K562 (cell line): ENCODE results near the gene SEC61A2. TPM values are rescaled to one million over a fixed set of nuclear protein-coding genes. Genes with fewer than 3 reads are reported as not detected.

Experiments
- COPS2 ChIP-seq: fragments of 450-650 bp; conservative IDR thresholded peaks from 2 replicates; pipeline ENCODE4 v1.6.1; 2016; ENCODE audit warnings: mild to moderate bottlenecking, moderate library complexity
- ELF2 ChIP-seq: fragments of 250-450 bp; sonication (Bioruptor Pico); IDR thresholded peaks from 2 replicates; pipeline ENCODE4 v1.5.0; 2021; ENCODE audit warnings: mild to moderate bottlenecking
- FOS ChIP-seq: IDR thresholded peaks from 3 replicates; pipeline ENCODE4 v1.6.1; 2011; ENCODE audit not compliant: insufficient read length; ENCODE audit errors: extremely low read depth
- GATAD2A ChIP-seq: fragments of 450-650 bp; IDR thresholded peaks from 2 replicates; pipeline ENCODE4 v1.6.1; 2017
- JUND ChIP-seq, 2 experiments: IDR thresholded peaks; 2 replicates in 1 of 2; 3 replicates in 1 of 2; pipeline ENCODE4 v1.6.1; 2011; ENCODE audit warnings: borderline replicate concordance in 2 of 2, low read depth in 2 of 2, low read length in 2 of 2, improper control_type of control experiment in 1 of 2, missing biosample characterization in 1 of 2, missing genetic modification characterization in 1 of 2, missing genetic modification reagents in 1 of 2
- LCOR ChIP-seq: sonication (generic); formaldehyde crosslinking; IDR thresholded peaks from 2 replicates; pipeline ENCODE4 v1.8.0; 2022; ENCODE audit warnings: mild to moderate bottlenecking, missing genetic modification reagents
- LEF1 ChIP-seq: fragments of 450-650 bp; IDR thresholded peaks from 2 replicates; pipeline ENCODE4 v1.6.1; 2016; ENCODE audit warnings: mild to moderate bottlenecking
- POU5F1 ChIP-seq: fragments of 150-350 bp; IDR thresholded peaks from 2 replicates; pipeline ENCODE4 v1.6.1; 2014; ENCODE audit warnings: borderline replicate concordance, low read length, low read depth, mild to moderate bottlenecking; ENCODE audit not compliant: partially characterized antibody
- RAD51 ChIP-seq: fragments of 450-650 bp; IDR thresholded peaks from 2 replicates; pipeline ENCODE4 v1.7.1; 2016; ENCODE audit warnings: low read depth, mild to moderate bottlenecking, borderline replicate concordance
- RBM39 ChIP-seq: fragments of 200-400 bp; formaldehyde crosslinking; optimal IDR thresholded peaks from 2 replicates; pipeline ENCODE3; 2018; ENCODE audit warnings: low read depth, low read length
- SNRNP70 ChIP-seq: fragments of 200-400 bp; formaldehyde crosslinking; optimal IDR thresholded peaks from 2 replicates; pipeline ENCODE3; 2017; ENCODE audit warnings: low read depth, low read length
- TBL1XR1 ChIP-seq, 2 experiments: IDR thresholded peaks; 2 replicates each; pipeline ENCODE4 v1.6.1; 2012; ENCODE audit warnings: improper control_type of control experiment in 2 of 2, low read length in 2 of 2, mild to moderate bottlenecking in 1 of 2
- YBX1 ChIP-seq: fragments of 450-650 bp; IDR thresholded peaks from 2 replicates; pipeline ENCODE4 v1.7.1; 2016; ENCODE audit warnings: mild to moderate bottlenecking
- ZNF232 ChIP-seq: sonication (generic); formaldehyde crosslinking; IDR thresholded peaks from 2 replicates; pipeline ENCODE4 v1.8.0; 2022; ENCODE audit warnings: mild to moderate bottlenecking, missing genetic modification reagents
- ZNF79 ChIP-seq: fragments of 250-450 bp; sonication (Bioruptor Pico); IDR thresholded peaks from 2 replicates; pipeline ENCODE4 v1.4.0; 2020; ENCODE audit warnings: low read depth, mild to moderate bottlenecking, moderate library complexity
- ZNF830 ChIP-seq: fragments of 250-450 bp; sonication (Bioruptor Pico); IDR thresholded peaks from 2 replicates; pipeline ENCODE4 v1.5.0; 2021; ENCODE audit warnings: mild to moderate bottlenecking
- ZZZ3 ChIP-seq: fragments of 450-650 bp; IDR thresholded peaks from 2 replicates; pipeline ENCODE4 v1.6.1; 2016; ENCODE audit warnings: antibody characterized with exemption, mild to moderate bottlenecking, moderate library complexity
- polyA plus RNA-seq, 8 experiments: library from polyadenylated mRNA; depleted of rRNA in 4 of 8; stranded (reverse) in 5 of 8; unstranded in 3 of 8; fragments of >200 nt; fragmentation: Nextera tagmentation in 2 of 8; fragmentation: Illumina TruSeq in 1 of 8; extraction: Ambion mirVana in 2 of 8; extraction: Trizol in 1 of 8; gene quantifications; 2 replicates each; pipeline versions ENCODE4 v1.2.1 to v1.2.3, GENCODE V29; 2011 to 2014; ENCODE audit warnings: inconsistent platforms in 1 of 8, missing spikeins in 1 of 8
- total RNA-seq, 7 experiments: library from RNA; depleted of rRNA in 6 of 7; stranded (reverse); fragments of >200 nt in 6 of 7; fragmentation: Illumina TruSeq in 2 of 7; extraction: Trizol in 2 of 7; gene quantifications; 2 replicates each; pipeline versions ENCODE4 v1.2.1 to v1.2.3, GENCODE V29; 2011 to 2021; ENCODE audit warnings: low replicate concordance in 1 of 7
- TF ChIP-seq, protein P1 (sequence below), 2 experiments: fragments of 450-650 bp; IDR thresholded peaks; 2 replicates each; pipeline ENCODE4 v1.6.1; 2018; ENCODE audit warnings: mild to moderate bottlenecking in 2 of 2, low read depth in 1 of 2; ENCODE audit not compliant: partially characterized antibody in 2 of 2
- TF ChIP-seq, protein P2 (sequence below): fragments of 250-450 bp; sonication (Bioruptor Pico); IDR thresholded peaks from 2 replicates; pipeline ENCODE4 v1.4.0; 2020; ENCODE audit warnings: mild to moderate bottlenecking, moderate library complexity

The SEC61A2 gene
- total and polyA plus RNA-seq, 9 of the 15 experiments (the other 6 are each of a cell fraction or from before 2014, with no cell fraction given) = 1.2 to 9.7 (median 3.9) TPM

DNA sequence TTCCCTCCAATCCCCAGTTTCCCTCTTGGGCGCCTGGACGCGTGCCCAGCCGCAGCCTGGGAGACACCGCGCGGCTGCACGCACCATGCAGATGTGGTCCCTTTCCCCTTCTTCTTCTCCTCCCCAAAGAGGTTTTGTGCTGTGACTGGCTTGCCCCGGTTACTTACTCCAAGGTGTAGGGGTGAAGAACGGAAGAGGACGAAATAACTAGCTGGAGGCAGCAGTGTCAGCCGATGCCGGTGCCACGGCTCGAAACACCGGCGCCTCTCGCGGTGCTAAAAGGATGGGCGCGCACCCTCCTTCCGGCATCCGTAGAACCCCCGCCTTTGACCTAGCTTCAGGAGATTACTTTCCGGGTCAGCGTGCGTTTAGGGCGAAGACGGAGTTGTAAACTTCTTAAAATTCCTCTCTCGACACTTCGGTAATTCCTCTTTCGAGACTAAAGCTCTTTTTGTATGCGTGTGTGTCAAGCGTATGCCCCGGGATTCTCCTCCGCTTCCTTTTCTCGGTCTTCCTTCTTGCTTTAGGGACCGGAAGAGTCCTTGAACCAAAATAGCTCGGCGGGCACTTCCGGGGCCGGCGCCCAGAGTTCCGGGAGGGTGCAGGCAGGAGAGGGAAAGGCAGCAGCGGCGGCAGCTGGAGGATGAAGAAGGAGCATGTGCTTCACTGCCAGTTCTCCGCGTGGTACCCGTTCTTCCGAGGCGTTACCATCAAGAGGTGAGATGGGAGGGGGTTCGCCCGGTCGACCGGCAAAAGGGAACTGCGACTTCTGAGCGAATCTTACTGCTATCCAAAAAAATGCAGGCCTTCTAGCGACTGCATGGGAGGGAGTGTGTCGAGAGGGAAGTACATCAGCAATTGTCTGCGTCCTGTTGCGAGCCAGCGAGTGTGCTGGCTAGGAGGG is 66.4 kb downstream of the SEC61A2 start, which contains the start of the genes CDC123 and NUDT5 (continued):
- TF ChIP-seq SNRNP70 (no peak), TBL1XR1 (IDR thresholded peaks at IDR 0.05; ENCODE audit: low read length in 2 of 2) (no peak), COPS2 (no peak), ELF2 (peak; percentile 93), ZNF79 (CRISPR knock-in tag) (no peak), RAD51 (peak; percentile 5; the same call in 1 of the 2 replicates), ZZZ3 (peak; percentile 74; the same call in 1 of the 2 replicates), ZNF232 (CRISPR knock-in tag) (0 out of 2 replicates have a peak, but pooled peaks have one; percentile 55), GATAD2A (no peak), POU5F1 (peak; percentile 68), YBX1 (no peak), LCOR (CRISPR knock-in tag) (peak; percentile 77), ZNF830 (CRISPR knock-in tag) (no peak), RBM39 (no peak), LEF1 (peak; percentile 38; the same call in 1 of the 2 replicates), FOS (no peak), JUND (IDR thresholded peaks at IDR 0.05; ENCODE audit: borderline replicate concordance, low read depth, low read length) (no peak), JUND (tag; IDR thresholded peaks at IDR 0.05; ENCODE audit: borderline replicate concordance, low read depth, low read length) (peak; percentile 36; the same call in 1 of the 3 replicates)
- TF ChIP-seq, protein P1, sequence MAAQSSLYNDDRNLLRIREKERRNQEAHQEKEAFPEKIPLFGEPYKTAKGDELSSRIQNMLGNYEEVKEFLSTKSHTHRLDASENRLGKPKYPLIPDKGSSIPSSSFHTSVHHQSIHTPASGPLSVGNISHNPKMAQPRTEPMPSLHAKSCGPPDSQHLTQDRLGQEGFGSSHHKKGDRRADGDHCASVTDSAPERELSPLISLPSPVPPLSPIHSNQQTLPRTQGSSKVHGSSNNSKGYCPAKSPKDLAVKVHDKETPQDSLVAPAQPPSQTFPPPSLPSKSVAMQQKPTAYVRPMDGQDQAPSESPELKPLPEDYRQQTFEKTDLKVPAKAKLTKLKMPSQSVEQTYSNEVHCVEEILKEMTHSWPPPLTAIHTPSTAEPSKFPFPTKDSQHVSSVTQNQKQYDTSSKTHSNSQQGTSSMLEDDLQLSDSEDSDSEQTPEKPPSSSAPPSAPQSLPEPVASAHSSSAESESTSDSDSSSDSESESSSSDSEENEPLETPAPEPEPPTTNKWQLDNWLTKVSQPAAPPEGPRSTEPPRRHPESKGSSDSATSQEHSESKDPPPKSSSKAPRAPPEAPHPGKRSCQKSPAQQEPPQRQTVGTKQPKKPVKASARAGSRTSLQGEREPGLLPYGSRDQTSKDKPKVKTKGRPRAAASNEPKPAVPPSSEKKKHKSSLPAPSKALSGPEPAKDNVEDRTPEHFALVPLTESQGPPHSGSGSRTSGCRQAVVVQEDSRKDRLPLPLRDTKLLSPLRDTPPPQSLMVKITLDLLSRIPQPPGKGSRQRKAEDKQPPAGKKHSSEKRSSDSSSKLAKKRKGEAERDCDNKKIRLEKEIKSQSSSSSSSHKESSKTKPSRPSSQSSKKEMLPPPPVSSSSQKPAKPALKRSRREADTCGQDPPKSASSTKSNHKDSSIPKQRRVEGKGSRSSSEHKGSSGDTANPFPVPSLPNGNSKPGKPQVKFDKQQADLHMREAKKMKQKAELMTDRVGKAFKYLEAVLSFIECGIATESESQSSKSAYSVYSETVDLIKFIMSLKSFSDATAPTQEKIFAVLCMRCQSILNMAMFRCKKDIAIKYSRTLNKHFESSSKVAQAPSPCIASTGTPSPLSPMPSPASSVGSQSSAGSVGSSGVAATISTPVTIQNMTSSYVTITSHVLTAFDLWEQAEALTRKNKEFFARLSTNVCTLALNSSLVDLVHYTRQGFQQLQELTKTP (IDR thresholded peaks at IDR 0.05; ENCODE audit: low read depth in 1 of 2, partially characterized antibody in 2 of 2) = peak; percentile 51 to 80
- TF ChIP-seq, protein P2, sequence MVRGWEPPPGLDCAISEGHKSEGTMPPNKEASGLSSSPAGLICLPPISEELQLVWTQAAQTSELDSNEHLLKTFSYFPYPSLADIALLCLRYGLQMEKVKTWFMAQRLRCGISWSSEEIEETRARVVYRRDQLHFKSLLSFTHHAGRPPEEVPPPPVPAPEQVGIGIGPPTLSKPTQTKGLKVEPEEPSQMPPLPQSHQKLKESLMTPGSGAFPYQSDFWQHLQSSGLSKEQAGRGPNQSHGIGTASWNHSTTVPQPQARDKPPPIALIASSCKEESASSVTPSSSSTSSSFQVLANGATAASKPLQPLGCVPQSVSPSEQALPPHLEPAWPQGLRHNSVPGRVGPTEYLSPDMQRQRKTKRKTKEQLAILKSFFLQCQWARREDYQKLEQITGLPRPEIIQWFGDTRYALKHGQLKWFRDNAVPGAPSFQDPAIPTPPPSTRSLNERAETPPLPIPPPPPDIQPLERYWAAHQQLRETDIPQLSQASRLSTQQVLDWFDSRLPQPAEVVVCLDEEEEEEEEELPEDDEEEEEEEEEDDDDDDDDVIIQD (CRISPR knock-in tag) = no peak
